T-helper 2 cell (primary cell): Measurements from ENCODE around the gene KIF26A.

Experiments
- DNase-seq, 5 experiments: peaks; one replicate each; pipeline versions ENCODE4 v3.0.0 to v3.0.0-alpha.2; 2012 to 2022

Gene KIF26A

GRCh38 chr14:104131968-104132732, 6.2 kb upstream of the KIF26A start:
- no peak for DNase-seq

- DNase-seq = no peak
Observed at GRCh38 chr14:104132981-104133380, 5.4 kb upstream of the KIF26A start.

GRCh38 chr14:104133496-104133895, 4.9 kb upstream of the KIF26A start:
- DNase-seq = no peak

- DNase-seq = peak in 1 of 5 experiments; percentile 0
Observed at GRCh38 chr14:104134061-104134965, 4.1 kb upstream of the KIF26A start.

- DNase-seq = no peak
Observed at GRCh38 chr14:104135121-104135903, 3.1 kb upstream of the KIF26A start.

GRCh38 chr14:104135904-104136471, 2.4 kb upstream of the KIF26A start:
- no peak for DNase-seq

- no peak for DNase-seq
Observed at GRCh38 chr14:104136472-104137296, 1.7 kb upstream of the KIF26A start.

GRCh38 chr14:104137297-104138097, 890 bp upstream of the KIF26A start:
- DNase-seq = peak; percentile 31 to 49 (median 45)

GRCh38 chr14:104138718-104139459, 502 bp downstream of the KIF26A start:
- no peak for DNase-seq

- DNase-seq = no peak
Observed at GRCh38 chr14:104139460-104140212, 1.2 kb downstream of the KIF26A start.

- DNase-seq = no peak
Observed at GRCh38 chr14:104140213-104140462, 1.8 kb downstream of the KIF26A start.

GRCh38 chr14:104140463-104141331, 2.3 kb downstream of the KIF26A start:
- DNase-seq = peak in 1 of 5 experiments; percentile 0

- DNase-seq = peak in 1 of 5 experiments; percentile 2
Observed at GRCh38 chr14:104141621-104142091, 3.3 kb downstream of the KIF26A start.

- DNase-seq = peak in 1 of 5 experiments; percentile 1
Observed at GRCh38 chr14:104142136-104142945, 4.0 kb downstream of the KIF26A start.

- peak in 1 of 5 experiments; percentile 2 for DNase-seq
Observed at GRCh38 chr14:104142946-104143470, 4.6 kb downstream of the KIF26A start.

GRCh38 chr14:104143521-104144452, 5.4 kb downstream of the KIF26A start:
- peak in 1 of 5 experiments; percentile 0 for DNase-seq
